ENCODE results near the gene SKP2.

- TF ChIP-seq CTCF (IDR thresholded peaks at IDR 0.05; ENCODE audit: low read depth, low read length), result no peak
- no peak for TF ChIP-seq MAX (IDR thresholded peaks at IDR 0.05; ENCODE audit: low read depth, low read length)
- no peak for TF ChIP-seq POLR2A (IDR thresholded peaks at IDR 0.05; ENCODE audit: extremely low read depth, insufficient read length)
Observed at GRCh38 chr5:36105819-36106218, 46.1 kb upstream of the SKP2 start.
